SK-N-SH treated with all-trans-retinoic acid at 6 μM for 48 hours (cell line): ENCODE measurements around the gene PRADC1.

Source experiments
- CSDC2 ChIP-seq: fragments of 250-450 bp; sonication (Bioruptor Pico); IDR thresholded peaks from 2 replicates; pipeline ENCODE4 v1.5.0; 2020; ENCODE audit warnings: mild to moderate bottlenecking, moderate library complexity
- ESRRG ChIP-seq: fragments of 250-450 bp; sonication (Bioruptor Pico); IDR thresholded peaks from 2 replicates; pipeline ENCODE4 v1.6.1; 2021; ENCODE audit warnings: mild to moderate bottlenecking
- OSR1 ChIP-seq: fragments of 250-450 bp; sonication (Bioruptor Pico); IDR thresholded peaks from 2 replicates; pipeline ENCODE4 v1.8.0; 2022; ENCODE audit warnings: moderate library complexity, mild to moderate bottlenecking, inconsistent platforms
- SNAI2 ChIP-seq: fragments of 250-450 bp; sonication (Bioruptor Pico); IDR thresholded peaks from 2 replicates; pipeline ENCODE4 v1.5.0; 2020; ENCODE audit warnings: mild to moderate bottlenecking, moderate library complexity
- TCF4 ChIP-seq: fragments of 250-450 bp; sonication (Bioruptor Pico); IDR thresholded peaks from 2 replicates; pipeline ENCODE4 v1.8.0; 2021; ENCODE audit warnings: mild to moderate bottlenecking, moderate library complexity, borderline replicate concordance
- ZFP30 ChIP-seq: fragments of 450-650 bp; formaldehyde crosslinking; IDR thresholded peaks from 2 replicates; pipeline ENCODE4 v1.5.0; 2022; ENCODE audit warnings: mild to moderate bottlenecking, moderate library complexity
- ZNF70 ChIP-seq: fragments of 450-650 bp; formaldehyde crosslinking; IDR thresholded peaks from 2 replicates; pipeline ENCODE4 v1.5.0; 2020; ENCODE audit warnings: mild to moderate bottlenecking, moderate library complexity
- TF ChIP-seq, protein P1 (sequence below): fragments of 250-450 bp; sonication (Bioruptor Pico); IDR thresholded peaks from 2 replicates; pipeline ENCODE4 v1.8.0; 2020; ENCODE audit warnings: mild to moderate bottlenecking, moderate library complexity, borderline replicate concordance
- TF ChIP-seq, protein P2 (sequence below): fragments of 250-450 bp; sonication (Bioruptor Pico); IDR thresholded peaks from 2 replicates; pipeline ENCODE4 v1.5.1; 2021; ENCODE audit warnings: mild to moderate bottlenecking, moderate library complexity
- TF ChIP-seq, protein P3 (sequence below): fragments of 250-450 bp; sonication (Bioruptor Pico); IDR thresholded peaks from 2 replicates; pipeline ENCODE4 v1.5.1; 2020; ENCODE audit warnings: low read depth, mild to moderate bottlenecking, moderate library complexity

DNA sequence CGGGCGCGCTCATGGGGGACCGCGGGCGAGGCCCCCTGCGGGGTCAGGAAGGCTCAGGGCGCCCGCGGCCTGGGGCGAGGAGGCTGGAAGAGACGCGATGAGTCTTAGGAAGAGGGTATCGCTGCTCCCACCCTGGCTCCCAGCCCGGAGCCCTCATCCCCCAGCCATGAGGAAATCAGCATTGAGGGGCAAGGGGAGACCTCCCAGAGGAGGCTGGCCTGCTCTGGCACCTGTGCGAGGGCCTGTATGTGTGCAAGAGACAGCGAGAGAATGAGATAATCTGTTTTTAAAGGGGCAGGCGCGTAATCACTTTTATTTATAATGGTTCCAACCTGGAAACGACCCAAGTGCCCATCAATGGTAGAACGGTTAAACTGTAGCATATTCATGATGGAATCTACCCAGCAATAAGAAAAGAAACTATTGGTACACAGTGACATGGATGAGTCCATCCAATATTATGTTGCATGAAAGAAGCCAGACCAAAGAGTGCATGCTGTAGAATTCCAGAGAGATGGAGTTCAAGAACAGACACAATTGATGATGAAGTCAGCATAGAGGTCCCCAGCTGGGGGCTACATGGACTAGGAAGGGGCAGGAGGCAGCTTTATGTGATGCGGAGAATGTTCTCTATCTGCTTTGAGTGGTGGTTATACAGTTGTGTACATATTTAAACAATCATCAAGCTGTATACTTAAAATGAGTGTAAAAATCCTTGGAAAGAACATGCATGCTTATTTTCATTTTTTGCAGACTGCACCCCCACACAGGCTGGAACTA is 36.8 kb upstream of the PRADC1 start:
- TF ChIP-seq, protein P1, sequence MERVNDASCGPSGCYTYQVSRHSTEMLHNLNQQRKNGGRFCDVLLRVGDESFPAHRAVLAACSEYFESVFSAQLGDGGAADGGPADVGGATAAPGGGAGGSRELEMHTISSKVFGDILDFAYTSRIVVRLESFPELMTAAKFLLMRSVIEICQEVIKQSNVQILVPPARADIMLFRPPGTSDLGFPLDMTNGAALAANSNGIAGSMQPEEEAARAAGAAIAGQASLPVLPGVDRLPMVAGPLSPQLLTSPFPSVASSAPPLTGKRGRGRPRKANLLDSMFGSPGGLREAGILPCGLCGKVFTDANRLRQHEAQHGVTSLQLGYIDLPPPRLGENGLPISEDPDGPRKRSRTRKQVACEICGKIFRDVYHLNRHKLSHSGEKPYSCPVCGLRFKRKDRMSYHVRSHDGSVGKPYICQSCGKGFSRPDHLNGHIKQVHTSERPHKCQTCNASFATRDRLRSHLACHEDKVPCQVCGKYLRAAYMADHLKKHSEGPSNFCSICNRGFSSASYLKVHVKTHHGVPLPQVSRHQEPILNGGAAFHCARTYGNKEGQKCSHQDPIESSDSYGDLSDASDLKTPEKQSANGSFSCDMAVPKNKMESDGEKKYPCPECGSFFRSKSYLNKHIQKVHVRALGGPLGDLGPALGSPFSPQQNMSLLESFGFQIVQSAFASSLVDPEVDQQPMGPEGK (CRISPR knock-in tag): no peak
- TF ChIP-seq, protein P2, sequence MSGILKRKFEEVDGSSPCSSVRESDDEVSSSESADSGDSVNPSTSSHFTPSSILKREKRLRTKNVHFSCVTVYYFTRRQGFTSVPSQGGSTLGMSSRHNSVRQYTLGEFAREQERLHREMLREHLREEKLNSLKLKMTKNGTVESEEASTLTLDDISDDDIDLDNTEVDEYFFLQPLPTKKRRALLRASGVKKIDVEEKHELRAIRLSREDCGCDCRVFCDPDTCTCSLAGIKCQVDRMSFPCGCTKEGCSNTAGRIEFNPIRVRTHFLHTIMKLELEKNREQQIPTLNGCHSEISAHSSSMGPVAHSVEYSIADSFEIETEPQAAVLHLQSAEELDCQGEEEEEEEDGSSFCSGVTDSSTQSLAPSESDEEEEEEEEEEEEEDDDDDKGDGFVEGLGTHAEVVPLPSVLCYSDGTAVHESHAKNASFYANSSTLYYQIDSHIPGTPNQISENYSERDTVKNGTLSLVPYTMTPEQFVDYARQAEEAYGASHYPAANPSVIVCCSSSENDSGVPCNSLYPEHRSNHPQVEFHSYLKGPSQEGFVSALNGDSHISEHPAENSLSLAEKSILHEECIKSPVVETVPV (CRISPR knock-in tag): no peak
- TF ChIP-seq SNAI2 (CRISPR knock-in tag) (no peak), ZNF70 (CRISPR knock-in tag) (no peak), TCF4 (no peak), OSR1 (CRISPR knock-in tag) (no peak), CSDC2 (CRISPR knock-in tag) (no peak), ZFP30 (CRISPR knock-in tag) (no peak), ESRRG (no peak)
- TF ChIP-seq, protein P3, sequence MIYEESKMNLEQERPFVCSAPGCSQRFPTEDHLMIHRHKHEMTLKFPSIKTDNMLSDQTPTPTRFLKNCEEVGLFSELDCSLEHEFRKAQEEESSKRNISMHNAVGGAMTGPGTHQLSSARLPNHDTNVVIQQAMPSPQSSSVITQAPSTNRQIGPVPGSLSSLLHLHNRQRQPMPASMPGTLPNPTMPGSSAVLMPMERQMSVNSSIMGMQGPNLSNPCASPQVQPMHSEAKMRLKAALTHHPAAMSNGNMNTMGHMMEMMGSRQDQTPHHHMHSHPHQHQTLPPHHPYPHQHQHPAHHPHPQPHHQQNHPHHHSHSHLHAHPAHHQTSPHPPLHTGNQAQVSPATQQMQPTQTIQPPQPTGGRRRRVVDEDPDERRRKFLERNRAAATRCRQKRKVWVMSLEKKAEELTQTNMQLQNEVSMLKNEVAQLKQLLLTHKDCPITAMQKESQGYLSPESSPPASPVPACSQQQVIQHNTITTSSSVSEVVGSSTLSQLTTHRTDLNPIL: no peak
